Stomach (tissue), 9 donors: Measurements from ENCODE around the gene TP53BP2. TPM values are rescaled to one million over a fixed set of nuclear protein-coding genes. Genes with fewer than 3 reads are reported as not detected.

ENCODE experiments used
- DNase-seq, 2 donors: peaks; one replicate each; pipeline versions ENCODE4 v3.0.0 to v3.0.0-alpha.2; 2013 to 2019
- H3K27ac ChIP-seq, 5 donors: fragments of 200-600 bp in 4 of 5; sonication (generic) in 4 of 5; one replicate each; pipeline ENCODE4 v1.5.1; 2013 to 2019; ENCODE audit warnings: mild to moderate bottlenecking in 1 of 5, moderate library complexity in 1 of 5
- H3K27me3 ChIP-seq, 3 donors: fragments of 200-600 bp; sonication (generic); one replicate each; pipeline ENCODE4 v1.5.1; 2017 to 2019; ENCODE audit warnings: mixed run types in 1 of 3
- H3K36me3 ChIP-seq, 4 donors: fragments of 200-600 bp; sonication (generic); 1 replicate in 3 of 4; 2 replicates in 1 of 4; pipeline ENCODE4 v1.5.1; 2016 to 2019
- H3K4me1 ChIP-seq, 4 donors: fragments of 200-600 bp; sonication (generic); one replicate each; pipeline ENCODE4 v1.5.1; 2016 to 2019
- H3K4me3 ChIP-seq, 4 donors: fragments of 200-600 bp; sonication (generic) in 3 of 4; one replicate each; pipeline ENCODE4 v1.5.1; 2016 to 2019; ENCODE audit warnings: mild to moderate bottlenecking in 1 of 4
- H3K9me3 ChIP-seq, 4 donors: fragments of 200-600 bp; sonication (generic); one replicate each; pipeline ENCODE4 v1.5.1; 2016 to 2019
- CTCF ChIP-seq, 7 experiments: fragments of 450-650 bp in 4 of 7; fragments of 200-600 bp in 3 of 7; sonication (generic) in 3 of 7; IDR thresholded peaks; one replicate each; pipeline ENCODE4 v1.5.1; 2016 to 2019; ENCODE audit warnings: antibody characterized with exemption in 7 of 7, control low read depth in 2 of 7, mild to moderate bottlenecking in 1 of 7
- EP300 ChIP-seq: sonication (generic); formaldehyde crosslinking; IDR thresholded peaks from one replicate; pipeline ENCODE4 v1.6.1; 2017; ENCODE audit warnings: antibody characterized with exemption
- POLR2A ChIP-seq, 4 donors: fragments of 450-650 bp; IDR thresholded peaks; one replicate each; pipeline ENCODE4 v1.6.1; 2016; ENCODE audit warnings: antibody characterized with exemption in 4 of 4, control low read depth in 2 of 4, mild to moderate bottlenecking in 1 of 4, moderate library complexity in 1 of 4
- POLR2AphosphoS5 ChIP-seq, 3 donors: sonication (generic); formaldehyde crosslinking; IDR thresholded peaks; one replicate each; pipeline ENCODE4 v1.6.1; 2016; ENCODE audit warnings: antibody characterized with exemption in 3 of 3
- WGBS, 5 donors: extraction: QIAGEN DNeasy Blood & Tissue Kit in 3 of 5; methylation state at CpG; one replicate each; pipeline versions ENCODE4 v1.1.5 to v1.1.7; 2013 to 2018; 5-methylcytosine and 5-hydroxymethylcytosine counted together
- intact Hi-C: fragments of 100-400 bp; cut with DNase I; formaldehyde crosslinking; loops from one replicate; pipeline ENCODE4 v1.15.1; 2023; ENCODE audit warnings: low total_unique reads
- polyA plus RNA-seq, 3 donors: library from polyadenylated mRNA; stranded (reverse); fragments of 200-250 nt; gene quantifications; one replicate each; pipeline ENCODE4 v1.2.3, GENCODE V29; 2013
- total RNA-seq, 5 donors: library from RNA; depleted of rRNA; stranded (reverse); fragments of >200 nt; gene quantifications; one replicate each; pipeline versions ENCODE4 v1.1.0 to v1.2.3, GENCODE V29; 2014 to 2016
- donor health status: healthy with polysubstance abuse.
- donor health status: Bipolar disorder and iron deficiency.
- donor health status: healthy.

The TP53BP2 gene
- total and polyA plus RNA-seq, 8 donors = 6.9 to 157 (median 32.9) TPM

GRCh38 chr1:223824712-223825111, 21.0 kb downstream of the TP53BP2 start:
- Histone ChIP-seq H3K27ac (no peak overlapping the region), H3K27me3 (no peaks in the 10 kb centered on the region), H3K4me1 (peaks cover 24 to 94% (median 44%) of the 10 kb centered on the region in 4 donors), H3K36me3 (peaks cover 0 to 11% (median 8%) of the 10 kb centered on the region in 4 donors), H3K4me3 (no peak overlapping the region), H3K9me3 (no peaks in the 10 kb centered on the region)
- no peak for DNase-seq
- 61 to 90% (median 70%) methylated on average over 4 of the region's 4 CpGs for WGBS, 5 donors
- intact Hi-C loops = no loop called here
- TF ChIP-seq CTCF (IDR thresholded peaks at IDR 0.05) = no peak
- no peak for TF ChIP-seq POLR2A (IDR thresholded peaks at IDR 0.05)
- TF ChIP-seq POLR2AphosphoS5 (IDR thresholded peaks at IDR 0.05) = no peak
- no peak for TF ChIP-seq EP300

GRCh38 chr1:223824287-223824686, 21.5 kb downstream of the TP53BP2 start:
- Histone ChIP-seq H3K4me3 (no peak overlapping the region), H3K9me3 (no peaks in the 10 kb centered on the region), H3K36me3 (peaks cover 0 to 13% (median 10%) of the 10 kb centered on the region in 4 donors), H3K4me1 (peaks cover 24 to 94% (median 48%) of the 10 kb centered on the region in 4 donors), H3K27me3 (no peaks in the 10 kb centered on the region), H3K27ac (no peak overlapping the region)
- no peak for DNase-seq
- 50 to 80% (median 74%) methylated on average over 9 of the region's 9 CpGs for WGBS, 5 donors
- intact Hi-C loops = no loop called here
- no peak for TF ChIP-seq POLR2A (IDR thresholded peaks at IDR 0.05)
- TF ChIP-seq POLR2AphosphoS5 (IDR thresholded peaks at IDR 0.05) = no peak
- no peak for TF ChIP-seq EP300
- no peak for TF ChIP-seq CTCF (IDR thresholded peaks at IDR 0.05)

- DNase-seq = no peak
- no peaks in the 10 kb centered on the region for H3K9me3 ChIP-seq
- TF ChIP-seq POLR2A (IDR thresholded peaks at IDR 0.05) (no peak), POLR2AphosphoS5 (IDR thresholded peaks at IDR 0.05) (no peak), EP300 (no peak), CTCF (IDR thresholded peaks at IDR 0.05) (no peak)
- intact Hi-C loops = no loop called here
- 87 to 92% (median 90%) methylated on average over 11 of the region's 11 CpGs for WGBS, 5 donors
- no peak overlapping the region for H3K4me3 ChIP-seq
- no peak overlapping the region for H3K27ac ChIP-seq
- H3K36me3 ChIP-seq = peaks cover 0 to 30% (median 20%) of the 10 kb centered on the region in 4 donors
- no peaks in the 10 kb centered on the region for H3K27me3 ChIP-seq
- H3K4me1 ChIP-seq = peaks cover 25 to 75% (median 48%) of the 10 kb centered on the region in 4 donors
Observed at GRCh38 chr1:223820971-223821370, 24.8 kb downstream of the TP53BP2 start.

GRCh38 chr1:223820515-223820858, 25.3 kb downstream of the TP53BP2 start:
- WGBS, 5 donors = 78 to 88% (median 85%) methylated on average over 2 of the region's 2 CpGs
- H3K27me3 ChIP-seq = no peaks in the 10 kb centered on the region
- intact Hi-C loops = no loop called here
- DNase-seq = no peak
- TF ChIP-seq EP300 = no peak
- TF ChIP-seq POLR2AphosphoS5 (IDR thresholded peaks at IDR 0.05) = no peak
- TF ChIP-seq CTCF (IDR thresholded peaks at IDR 0.05) = no peak
- no peak for TF ChIP-seq POLR2A (IDR thresholded peaks at IDR 0.05)
- peak overlapping the region in 3 of 5 donors; percentile 6 to 15 (median 7) for H3K27ac ChIP-seq
- peaks cover 0 to 30% (median 20%) of the 10 kb centered on the region in 4 donors for H3K36me3 ChIP-seq
- no peak overlapping the region for H3K4me3 ChIP-seq
- peaks cover 25 to 75% (median 48%) of the 10 kb centered on the region in 4 donors for H3K4me1 ChIP-seq
- no peaks in the 10 kb centered on the region for H3K9me3 ChIP-seq
